Psoas muscle (tissue), 8 donors: ENCODE measurements around the gene LRRC34. TPM values are rescaled to one million over a fixed set of nuclear protein-coding genes. Genes with fewer than 3 reads are reported as not detected.

Source experiments
- ATAC-seq, 4 donors: fragments of 200-7000 bp; cut with Tn5 transposase; one replicate each; pipeline ENCODE4 v1.9.1; 2020; ENCODE audit warnings: moderate library complexity in 3 of 4, mild to moderate bottlenecking in 2 of 4
- DNase-seq, 2 donors: peaks; one replicate each; pipeline ENCODE4 v3.0.0-alpha.2; 2020
- H3K27ac ChIP-seq: fragments of 200-600 bp; one replicate; pipeline ENCODE4 v1.8.0; 2022
- H3K27me3 ChIP-seq, 3 donors: fragments of 200-600 bp in 1 of 3; one replicate each; pipeline versions ENCODE4 v1.6.1 to v1.8.0; 2013 to 2022; ENCODE audit warnings: low read length in 2 of 3, mild to moderate bottlenecking in 2 of 3, moderate library complexity in 1 of 3; ENCODE audit not compliant: insufficient read depth in 3 of 3
- H3K36me3 ChIP-seq, 2 donors: fragments of 200-600 bp in 1 of 2; one replicate each; pipeline versions ENCODE4 v1.6.1 to v1.8.0; 2013 to 2022; ENCODE audit warnings: low read depth in 1 of 2, mild to moderate bottlenecking in 1 of 2, moderate library complexity in 1 of 2; ENCODE audit not compliant: insufficient read depth in 1 of 2
- H3K4me1 ChIP-seq: fragments of 200-600 bp; one replicate; pipeline ENCODE4 v1.8.0; 2022
- H3K4me3 ChIP-seq: fragments of 200-600 bp; one replicate; pipeline ENCODE4 v1.8.0; 2022; ENCODE audit warnings: mild to moderate bottlenecking
- H3K9me3 ChIP-seq: fragments of 200-600 bp; one replicate; pipeline ENCODE4 v1.8.0; 2022
- WGBS, 3 donors: extraction: QIAGEN DNeasy Blood & Tissue Kit; methylation state at CpG; one replicate each; pipeline versions ENCODE4 v1.1.6 to v1.1.7; 2013; 5-methylcytosine and 5-hydroxymethylcytosine counted together
- intact Hi-C, 2 donors: fragments of 100-400 bp; cut with DNase I; formaldehyde crosslinking; loops; one replicate each; pipeline versions ENCODE4 v1.11.0 to v1.14.2; 2022
- long read RNA-seq, 2 donors: library from polyadenylated mRNA; unstranded; transcript quantifications; one replicate each; pipeline ENCODE4 v2.0.0, GENCODE V29; 2021
- polyA plus RNA-seq, 3 donors: library from polyadenylated mRNA; stranded (reverse); fragments of 200-250 nt; gene quantifications; one replicate each; pipeline ENCODE4 v1.2.3, GENCODE V29; 2013
- total RNA-seq, 4 donors: library from RNA; stranded (reverse); fragmentation: NEBNext Ultra II Directional in 2 of 4; extraction: Animal tissue kit (Norgen Biotek cat#: 25700) in 2 of 4; gene quantifications; one replicate each; pipeline versions ENCODE4 v1.2.1 to v1.2.4, GENCODE V29; 2021 to 2023
- TF ChIP-seq, protein P1 (sequence below): fragments of 200-600 bp; IDR thresholded peaks from one replicate; pipeline ENCODE4 v1.8.0; 2022; ENCODE audit warnings: antibody characterized with exemption
- donor health status: healthy with polysubstance abuse.
- donor health status: DM: no; HTN: no; CAD: no; lungs with moderate emphysema.
- donor health status: Bipolar disorder and iron deficiency.
- donor health status: healthy.
- donor health status: DM: yes; HTN: yes; CAD: no.
- donor health status: DM: no; HTN: no; CAD: no.
- donor health status: DM: no; HTN: no; CAD: no.
- donor health status: DM: yes; HTN: yes; CAD: no.

Gene LRRC34, protein sequence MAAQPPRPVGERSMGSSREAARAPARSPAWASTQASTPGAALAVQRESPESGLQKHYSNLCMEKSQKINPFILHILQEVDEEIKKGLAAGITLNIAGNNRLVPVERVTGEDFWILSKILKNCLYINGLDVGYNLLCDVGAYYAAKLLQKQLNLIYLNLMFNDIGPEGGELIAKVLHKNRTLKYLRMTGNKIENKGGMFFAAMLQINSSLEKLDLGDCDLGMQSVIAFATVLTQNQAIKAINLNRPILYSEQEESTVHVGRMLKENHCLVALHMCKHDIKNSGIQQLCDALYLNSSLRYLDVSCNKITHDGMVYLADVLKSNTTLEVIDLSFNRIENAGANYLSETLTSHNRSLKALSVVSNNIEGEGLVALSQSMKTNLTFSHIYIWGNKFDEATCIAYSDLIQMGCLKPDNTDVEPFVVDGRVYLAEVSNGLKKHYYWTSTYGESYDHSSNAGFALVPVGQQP
- under 1 TPM; 0.26 to 0.69 (median 0.49) TPM for total RNA-seq
- 1 to 10 TPM in 1 of 3 donors, under 1 TPM in 2; 0.23 to 1.7 (median 0.26) TPM for polyA plus RNA-seq
- long read RNA-seq, donor 1, result 0 reads
- long read RNA-seq, donor 2, partial matches to known transcripts, result 0 of 2 reads
- long read RNA-seq, donor 2, other reads (novel, unspliced or antisense), result 0 of 2 reads

DNA sequence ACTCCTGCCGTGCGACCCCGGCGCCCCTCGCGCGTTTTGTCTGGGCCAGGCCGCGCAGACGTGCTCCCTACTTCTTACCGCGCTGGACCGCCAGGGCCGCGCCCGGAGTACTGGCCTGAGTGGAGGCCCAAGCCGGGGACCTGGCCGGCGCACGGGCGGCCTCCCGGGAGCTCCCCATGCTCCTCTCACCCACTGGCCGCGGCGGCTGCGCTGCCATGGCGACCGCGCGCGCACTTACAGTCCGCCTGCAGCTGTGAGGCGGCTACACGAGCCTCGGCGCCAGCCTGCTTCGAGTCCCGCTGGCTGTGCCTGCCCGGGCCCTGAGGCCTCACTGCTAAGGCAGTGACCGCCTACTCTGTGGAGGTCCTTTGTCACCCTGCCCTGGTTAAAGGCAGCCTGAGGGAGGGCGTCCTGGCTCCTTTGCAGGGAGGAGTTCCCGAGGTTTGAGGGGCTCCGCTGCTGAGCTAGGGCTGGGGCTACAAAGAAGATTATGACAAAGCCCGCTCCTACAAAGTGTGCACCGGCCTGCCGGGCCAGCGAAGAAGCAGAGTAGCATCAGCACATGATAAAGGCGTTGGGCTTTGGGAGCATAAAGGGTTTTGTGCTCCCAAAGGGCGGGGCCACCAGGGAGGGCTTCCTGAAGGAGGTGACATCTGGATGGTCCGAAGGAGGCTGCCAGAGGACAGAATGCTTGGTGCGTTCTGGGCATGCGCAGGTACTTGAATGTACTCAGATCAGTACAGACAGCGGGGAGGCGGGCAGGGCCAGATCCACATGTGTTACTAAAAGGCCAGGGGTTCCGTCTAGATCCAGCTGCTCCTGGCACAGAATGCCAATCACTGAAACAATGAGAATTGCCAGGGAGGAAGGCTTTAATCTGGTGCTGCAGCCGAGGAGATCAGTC, at the start of gene LRRC34, which contains the start of gene LRRIQ4:
Gene LRRC34, minus strand, starts transcription at position 573 of the 904 bp plus-strand sequence. Its CDS starts 356 bp downstream, at position 217.
Gene LRRIQ4, plus strand, starts transcription at position 539 of the 904 bp plus-strand sequence. CDS start 9,052 bp downstream, outside the sequence.
- ATAC-seq (peak; percentile 84 to 88 (median 85)), DNase-seq (peak; percentile 68 to 78)
- H3K27me3 ChIP-seq, result peaks cover 0 to 9% (median 0%) of the 10 kb centered on the region in 3 donors
- TF ChIP-seq, protein P1, sequence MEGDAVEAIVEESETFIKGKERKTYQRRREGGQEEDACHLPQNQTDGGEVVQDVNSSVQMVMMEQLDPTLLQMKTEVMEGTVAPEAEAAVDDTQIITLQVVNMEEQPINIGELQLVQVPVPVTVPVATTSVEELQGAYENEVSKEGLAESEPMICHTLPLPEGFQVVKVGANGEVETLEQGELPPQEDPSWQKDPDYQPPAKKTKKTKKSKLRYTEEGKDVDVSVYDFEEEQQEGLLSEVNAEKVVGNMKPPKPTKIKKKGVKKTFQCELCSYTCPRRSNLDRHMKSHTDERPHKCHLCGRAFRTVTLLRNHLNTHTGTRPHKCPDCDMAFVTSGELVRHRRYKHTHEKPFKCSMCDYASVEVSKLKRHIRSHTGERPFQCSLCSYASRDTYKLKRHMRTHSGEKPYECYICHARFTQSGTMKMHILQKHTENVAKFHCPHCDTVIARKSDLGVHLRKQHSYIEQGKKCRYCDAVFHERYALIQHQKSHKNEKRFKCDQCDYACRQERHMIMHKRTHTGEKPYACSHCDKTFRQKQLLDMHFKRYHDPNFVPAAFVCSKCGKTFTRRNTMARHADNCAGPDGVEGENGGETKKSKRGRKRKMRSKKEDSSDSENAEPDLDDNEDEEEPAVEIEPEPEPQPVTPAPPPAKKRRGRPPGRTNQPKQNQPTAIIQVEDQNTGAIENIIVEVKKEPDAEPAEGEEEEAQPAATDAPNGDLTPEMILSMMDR, result no peak
- H3K9me3 ChIP-seq, result peaks cover 3% of the 10 kb centered on the region
- intact Hi-C loops, result no loop called here
- H3K36me3 ChIP-seq, result no peaks in the 10 kb centered on the region
- WGBS, 3 donors, result 3 to 5% (median 5%) methylated on average over 52 to 56 of the region's 56 CpGs
- peak within 1 kb of the TSS; percentile 75 for H3K4me3 ChIP-seq
- H3K4me1 ChIP-seq, result no peaks in the 10 kb centered on the region
- H3K27ac ChIP-seq, result peak within 1 kb of the TSS; percentile 39

DNA sequence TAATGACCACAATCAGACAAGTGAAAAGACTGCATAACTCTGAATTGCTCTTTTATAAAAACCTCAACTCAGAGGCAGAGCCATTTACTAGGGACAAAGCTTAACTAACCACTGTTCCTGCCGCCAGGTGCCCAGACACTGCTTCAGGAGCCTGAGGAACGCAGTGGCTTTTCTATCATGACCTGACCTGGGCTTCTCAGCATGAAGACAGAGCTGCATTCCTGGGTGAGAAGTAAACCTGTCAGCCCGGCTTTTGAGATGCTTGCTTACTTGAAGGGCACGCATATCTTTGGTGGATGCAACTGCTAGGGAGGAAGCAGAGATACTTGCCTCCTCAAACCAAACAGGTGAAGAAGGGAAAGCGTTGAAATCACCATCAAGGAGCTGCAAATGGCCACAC, 49.2 kb upstream of the LRRC34 start:
- Histone ChIP-seq H3K36me3 (no peaks in the 10 kb centered on the region), H3K27ac (no peak overlapping the region), H3K9me3 (no peaks in the 10 kb centered on the region), H3K27me3 (peaks cover 0 to 1% (median 0%) of the 10 kb centered on the region in 3 donors), H3K4me1 (no peaks in the 10 kb centered on the region), H3K4me3 (no peak overlapping the region)
- ATAC-seq, result no peak
- no peak for DNase-seq
- 69 to 73% (median 70%) methylated on average over 5 of the region's 5 CpGs for WGBS, 3 donors
- TF ChIP-seq, protein P1, result no peak
- intact Hi-C loops, result loop anchor here in 1 of 2 donors (5.0 kb wide), 1 partner anchor 105 kb away; the partner anchor contains the start of gene SEC62

DNA sequence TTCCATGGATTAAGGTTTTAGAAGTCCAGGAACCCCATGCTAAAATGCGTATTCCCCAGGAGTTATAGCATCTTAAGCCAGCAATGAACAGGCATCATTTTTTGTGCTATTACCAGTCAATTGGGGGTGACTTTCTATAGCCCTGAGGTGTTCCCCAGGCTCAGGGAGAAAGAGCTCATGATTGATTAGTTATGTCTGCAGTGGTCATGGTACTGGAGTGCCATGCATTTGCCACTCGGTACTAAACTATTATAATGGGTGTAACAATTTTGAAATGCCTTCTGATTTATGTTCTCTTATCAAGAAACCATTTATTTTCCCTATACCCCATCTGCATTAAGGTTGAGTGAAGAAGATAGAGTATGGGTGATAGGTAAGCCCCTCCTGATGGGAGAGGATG, 45.1 kb upstream of the LRRC34 start:
- DNase-seq (no peak), ATAC-seq (no peak)
- TF ChIP-seq, protein P1, result no peak
- intact Hi-C loops, result no loop called here
- Histone ChIP-seq H3K36me3 (no peaks in the 10 kb centered on the region), H3K27ac (no peak overlapping the region), H3K27me3 (peaks cover 0 to 2% (median 1%) of the 10 kb centered on the region in 3 donors), H3K4me3 (no peak overlapping the region), H3K9me3 (no peaks in the 10 kb centered on the region), H3K4me1 (no peaks in the 10 kb centered on the region)
- 56 to 67% (median 58%) methylated on average over 2 of the region's 2 CpGs for WGBS, 3 donors

DNA sequence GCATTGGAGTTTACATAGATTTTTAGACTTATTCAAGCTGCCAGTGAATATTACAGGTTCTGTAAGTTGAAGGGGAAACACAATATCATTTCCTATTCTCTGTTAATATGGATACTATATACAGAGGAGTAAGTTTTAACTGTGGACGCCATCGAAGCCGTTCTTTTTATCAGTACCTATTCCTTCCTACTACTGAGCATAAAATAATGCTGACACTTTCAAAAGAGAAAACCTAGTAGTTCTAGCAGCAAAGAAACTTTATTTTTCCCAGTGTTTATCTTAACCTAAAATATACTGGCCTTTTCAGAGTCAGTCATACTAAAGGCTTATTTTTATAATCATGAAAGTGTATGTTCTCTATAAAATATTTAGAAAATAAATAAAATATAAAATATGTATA, 42.8 kb upstream of the LRRC34 start:
- intact Hi-C loops, result no loop called here
- TF ChIP-seq, protein P1, result no peak

More for the DNA sequence above, 42.8 kb upstream of the LRRC34 start:
- ATAC-seq (no peak), DNase-seq (no peak)
- Histone ChIP-seq H3K9me3 (no peaks in the 10 kb centered on the region), H3K4me3 (no peak overlapping the region), H3K27ac (no peak overlapping the region), H3K4me1 (no peaks in the 10 kb centered on the region), H3K36me3 (no peaks in the 10 kb centered on the region), H3K27me3 (peaks cover 1 to 8% (median 2%) of the 10 kb centered on the region in 3 donors)
- WGBS, 3 donors, result 91 to 95% (median 94%) methylated on average over 3 of the region's 3 CpGs
